PC-9 (cell line): ENCODE results near the gene GLIPR1L2. TPM values are rescaled to one million over a fixed set of nuclear protein-coding genes. Genes with fewer than 3 reads are reported as not detected.
"Not testable (repeated sequence)": the region's sequence is repeated elsewhere in the genome, so short reads cannot be mapped to it uniquely, and the experiment has no call there.

ENCODE experiments used
- BruUV-seq: library from RNA; stranded (reverse); fragments of 400-500 nt; replicated peaks from 2 replicates; lab custom pipeline; 2021; lab: Mats Ljungman, UMichigan
- CTCF ChIA-PET: fragments of 300-600 bp; sonication (Branson Sonifier 250); formaldehyde crosslinking; loops from one replicate; lab custom pipeline; 2022; ENCODE audit warnings: antibody characterized with exemption; lab: Charles Lee
- POLR2A ChIA-PET: fragments of 300-600 bp; sonication (Branson Sonifier 250); formaldehyde crosslinking; loops from one replicate; lab custom pipeline; 2022; ENCODE audit warnings: antibody characterized with exemption; ENCODE audit not compliant: unreplicated experiment; lab: Charles Lee
- DNase-seq, 2 experiments: peaks; one replicate each; pipeline versions ENCODE4 v3.0.0 to v3.0.0-alpha.2; 2015 to 2022; ENCODE audit warnings: mixed read lengths in 1 of 2
- H2AFZ ChIP-seq: fragments of 200-600 bp; sonication (generic); 2 replicates; pipeline ENCODE4 v1.8.1; 2017; ENCODE audit warnings: antibody characterized with exemption
- H3F3A ChIP-seq: fragments of 200-600 bp; sonication (generic); 2 replicates; pipeline ENCODE4 v1.8.1; 2017; ENCODE audit warnings: antibody characterized with exemption, mild to moderate bottlenecking, low read depth; ENCODE audit not compliant: insufficient read depth
- H3K27ac ChIP-seq: fragments of 200-600 bp; sonication (generic); 2 replicates; pipeline ENCODE4 v1.6.1; 2016; ENCODE audit warnings: mixed run types
- H3K27me3 ChIP-seq: fragments of 200-600 bp; sonication (generic); 2 replicates; pipeline ENCODE4 v1.6.1; 2016; ENCODE audit warnings: low read depth, mixed run types; ENCODE audit not compliant: insufficient read depth
- H3K36me3 ChIP-seq: fragments of 200-600 bp; sonication (generic); 2 replicates; pipeline ENCODE4 v1.6.1; 2016; ENCODE audit warnings: low read depth, mixed run types
- H3K4me1 ChIP-seq: fragments of 200-600 bp; sonication (generic); replicated peaks from 2 replicates; pipeline ENCODE4 v1.6.1; 2016; ENCODE audit warnings: mixed run types; ENCODE audit not compliant: insufficient read depth
- H3K4me2 ChIP-seq: fragments of 200-600 bp; sonication (generic); 2 replicates; pipeline ENCODE4 v1.6.1; 2017; ENCODE audit warnings: mixed run types
- H3K4me3 ChIP-seq: fragments of 200-600 bp; sonication (generic); 2 replicates; pipeline ENCODE4 v1.6.1; 2016; ENCODE audit warnings: mixed run types
- H3K79me2 ChIP-seq: fragments of 200-600 bp; sonication (generic); 2 replicates; pipeline ENCODE4 v1.6.1; 2017; ENCODE audit warnings: low read depth, mixed run types
- H3K9me2 ChIP-seq: fragments of 200-600 bp; sonication (generic); 2 replicates; pipeline ENCODE4 v1.8.1; 2017; ENCODE audit warnings: mild to moderate bottlenecking; ENCODE audit not compliant: insufficient read depth
- H3K9me3 ChIP-seq: fragments of 200-600 bp; sonication (generic); 2 replicates; pipeline ENCODE4 v1.8.1; 2016; ENCODE audit warnings: low read depth; ENCODE audit not compliant: insufficient read depth
- H4K20me1 ChIP-seq: fragments of 200-600 bp; sonication (generic); 2 replicates; pipeline ENCODE4 v1.8.1; 2017; ENCODE audit not compliant: insufficient read depth
- CTCF ChIP-seq: fragments of 200-600 bp; sonication (generic); conservative IDR thresholded peaks from 2 replicates; pipeline ENCODE4 v1.6.1; 2017; ENCODE audit warnings: mixed run types, antibody characterized with exemption, mild to moderate bottlenecking, moderate library complexity
- EZH2 ChIP-seq: fragments of 200-600 bp; sonication (generic); IDR thresholded peaks from 2 replicates; pipeline ENCODE4 v1.8.0; 2017; ENCODE audit warnings: antibody characterized with exemption, low read depth
- intact Hi-C: fragments of 100-400 bp; cut with micrococcal nuclease; formaldehyde crosslinking; loops from one replicate; pipeline ENCODE4 v1.10.0; 2022; ENCODE audit not compliant: unreplicated experiment
- total RNA-seq: library from RNA; stranded (reverse); gene quantifications from 2 replicates; pipeline ENCODE4 v1.2.3, GENCODE V29; 2021

The GLIPR1L2 gene
- total RNA-seq, 1 experiment from 2014 or later: not detected

GRCh38 chr12:75439048-75439447 lies 48.2 kb downstream of the GLIPR1L2 start:
- intact Hi-C loops: no loop called here
- POLR2A ChIA-PET: no interaction called here
- no peak overlapping the region for H3K27ac ChIP-seq
- no TSS peak for BruUV-seq
- no peaks in the 10 kb centered on the region for H3K36me3 ChIP-seq
- H3K27me3 ChIP-seq: no peaks in the 10 kb centered on the region
- H2AFZ ChIP-seq: no peak overlapping the region
- no peaks in the 10 kb centered on the region for H3K9me3 ChIP-seq
- no peaks in the 10 kb centered on the region for H3K4me1 ChIP-seq
- H4K20me1 ChIP-seq: no peaks in the 10 kb centered on the region
- H3K79me2 ChIP-seq: no peaks in the 10 kb centered on the region
- H3K4me3 ChIP-seq: no peak overlapping the region
- no peaks in the 10 kb centered on the region for H3K9me2 ChIP-seq
- H3K4me2 ChIP-seq: no peak overlapping the region
- CTCF ChIA-PET: interaction anchor here (0.6 kb wide), 1 partner anchor 69 kb away, joined by 3 read pairs; no protein-coding TSS in a partner anchor
- TF ChIP-seq EZH2: no peak
- no peak for TF ChIP-seq CTCF
- DNase-seq: no peak
- H3F3A ChIP-seq: no peaks in the 10 kb centered on the region

GRCh38 chr12:75439930-75440329 lies 49.0 kb downstream of the GLIPR1L2 start:
- TF ChIP-seq CTCF (no peak), EZH2 (no peak)
- BruUV-seq: no TSS peak
- Histone ChIP-seq H3K27me3 (no peaks in the 10 kb centered on the region), H3K9me3 (no peaks in the 10 kb centered on the region), H3K36me3 (no peaks in the 10 kb centered on the region), H3K4me1 (no peaks in the 10 kb centered on the region), H3K9me2 (no peaks in the 10 kb centered on the region), H3K27ac (no peak overlapping the region), H3K4me2 (no peak overlapping the region), H3F3A (no peaks in the 10 kb centered on the region), H3K4me3 (no peak overlapping the region), H2AFZ (no peak overlapping the region), H3K79me2 (no peaks in the 10 kb centered on the region), H4K20me1 (no peaks in the 10 kb centered on the region)
- POLR2A ChIA-PET: no interaction called here
- intact Hi-C loops: no loop called here
- DNase-seq: no peak
- CTCF ChIA-PET: no interaction called here

- H3K4me1 ChIP-seq, H3K9me2 ChIP-seq, CTCF ChIA-PET, intact Hi-C loops, H3K9me3 ChIP-seq, H3K27me3 ChIP-seq, H3K4me3 ChIP-seq, H3K27ac ChIP-seq, H2AFZ ChIP-seq, DNase-seq, POLR2A ChIA-PET, H3K4me2 ChIP-seq, BruUV-seq, H3F3A ChIP-seq, H3K36me3 ChIP-seq, H4K20me1 ChIP-seq, H3K79me2 ChIP-seq: not testable (repeated sequence)
Observed at GRCh38 chr12:75441687-75442449, 51.0 kb downstream of the GLIPR1L2 start.

- H3K9me3 ChIP-seq, H3K9me2 ChIP-seq, H3K36me3 ChIP-seq, H4K20me1 ChIP-seq, H3K4me1 ChIP-seq, H3K79me2 ChIP-seq, H3F3A ChIP-seq, H3K27me3 ChIP-seq, CTCF ChIA-PET, POLR2A ChIA-PET, H3K27ac ChIP-seq, DNase-seq, intact Hi-C loops, BruUV-seq, H3K4me3 ChIP-seq, H3K4me2 ChIP-seq, H2AFZ ChIP-seq: not testable (repeated sequence)
Observed at GRCh38 chr12:75442454-75442853, 51.6 kb downstream of the GLIPR1L2 start.
